Transverse colon (tissue), 4 donors: Measurements from ENCODE around the gene ZNF682. TPM values are rescaled to one million over a fixed set of nuclear protein-coding genes. Genes with fewer than 3 reads are reported as not detected.
"Not testable (repeated sequence)": the region's sequence is repeated elsewhere in the genome, so short reads cannot be mapped to it uniquely, and the experiment has no call there.

Experiments used
- DNase-seq: peaks from one replicate; pipeline ENCODE4 v3.0.0-alpha.2; 2019
- H3K27ac ChIP-seq, 4 donors: fragments of 200-600 bp; sonication (generic); 2 replicates each; pipeline ENCODE4 v1.5.1; 2016 to 2018; ENCODE audit warnings: inconsistent platforms in 4 of 4
- H3K27me3 ChIP-seq: fragments of 200-600 bp; sonication (generic); 2 replicates; pipeline ENCODE4 v1.5.1; 2017; ENCODE audit warnings: inconsistent platforms
- H3K36me3 ChIP-seq, 4 donors: fragments of 200-600 bp; sonication (generic); 2 replicates each; pipeline ENCODE4 v1.5.1; 2017 to 2019; ENCODE audit warnings: inconsistent platforms in 4 of 4
- H3K4me1 ChIP-seq, 4 donors: fragments of 200-600 bp; sonication (generic); 2 replicates each; pipeline ENCODE4 v1.5.1; 2017 to 2020; ENCODE audit warnings: inconsistent platforms in 4 of 4
- H3K4me3 ChIP-seq, 4 donors: fragments of 200-600 bp; sonication (generic); 1 replicate in 1 of 4; 2 replicates in 3 of 4; pipeline versions ENCODE4 v1.5.1 to v1.6.1; 2017 to 2019; ENCODE audit warnings: inconsistent platforms in 4 of 4
- H3K9me3 ChIP-seq, 2 donors: fragments of 200-600 bp; sonication (generic); 2 replicates each; pipeline ENCODE4 v1.5.1; 2017 to 2019; ENCODE audit warnings: inconsistent platforms in 2 of 2
- EP300 ChIP-seq: sonication (generic); formaldehyde crosslinking; IDR thresholded peaks from one replicate; pipeline ENCODE4 v1.6.1; 2017; ENCODE audit warnings: antibody characterized with exemption, low read depth
- POLR2A ChIP-seq: fragments of 450-650 bp; IDR thresholded peaks from one replicate; pipeline ENCODE4 v1.6.1; 2016; ENCODE audit warnings: antibody characterized with exemption, mild to moderate bottlenecking, moderate library complexity
- POLR2AphosphoS5 ChIP-seq, 3 donors: sonication (generic); formaldehyde crosslinking; IDR thresholded peaks; one replicate each; pipeline ENCODE4 v1.6.1; 2016; ENCODE audit warnings: antibody characterized with exemption in 3 of 3
- whole genome bisulfite sequencing, 2 donors: methylation state at CpG; one replicate each; pipeline ENCODE4 v1.1.5; 2018; ENCODE audit warnings: low coverage in 1 of 2; 5-methylcytosine and 5-hydroxymethylcytosine counted together
- in situ Hi-C, 4 donors: fragments of 200-750 bp; cut with MboI; loops; one replicate each; pipeline versions ENCODE4 v1.15.0 to v1.15.1; 2017; ENCODE audit warnings: low sequenced_read_pairs in 3 of 4, low pct_ligation_motif_present in 1 of 4, low pct_unique_long_range_greater_than_20kb in 1 of 4
- intact Hi-C: fragments of 100-400 bp; cut with DNase I; formaldehyde crosslinking; loops from one replicate; pipeline ENCODE4 v1.15.1; 2023; ENCODE audit warnings: low total_unique reads
- total RNA-seq, 4 donors: library from RNA; depleted of rRNA; stranded (reverse); fragments of >200 nt; gene quantifications; one replicate each; pipeline ENCODE4 v1.1.0, GENCODE V29; 2016
- TF ChIP-seq, protein P1 (sequence below), 5 experiments: fragments of 200-600 bp in 3 of 5; fragments of 450-650 bp in 2 of 5; sonication (generic) in 3 of 5; IDR thresholded peaks; 1 replicate in 2 of 5; 2 replicates in 3 of 5; pipeline ENCODE4 v1.5.1; 2016 to 2017; ENCODE audit warnings: antibody characterized with exemption in 5 of 5, inconsistent platforms in 3 of 5, mild to moderate bottlenecking in 2 of 5, moderate library complexity in 1 of 5

The ZNF682 gene
- 1 to 10 TPM in 3 of 4 donors, not detected in 1; 4.8 to 6.0 (median 5.5) TPM for total RNA-seq

GRCh38 chr19:20039203-20039723 is at the start of gene ZNF682:
Gene ZNF682, minus strand, starts transcription at chr19:20039505. Its CDS starts 160 bp downstream, at chr19:20039345.
- Histone ChIP-seq H3K27ac (peak within 1 kb of the TSS; percentile 67 to 74 (median 71)), H3K4me3 (peak within 1 kb of the TSS; percentile 55 to 78 (median 62)), H3K9me3 (no peaks in the 10 kb centered on the region), H3K27me3 (no peaks in the 10 kb centered on the region), H3K4me1 (peaks cover 0 to 9% (median 4%) of the 10 kb centered on the region in 4 donors), H3K36me3 (no peaks in the 10 kb centered on the region)
- TF ChIP-seq, protein P1, sequence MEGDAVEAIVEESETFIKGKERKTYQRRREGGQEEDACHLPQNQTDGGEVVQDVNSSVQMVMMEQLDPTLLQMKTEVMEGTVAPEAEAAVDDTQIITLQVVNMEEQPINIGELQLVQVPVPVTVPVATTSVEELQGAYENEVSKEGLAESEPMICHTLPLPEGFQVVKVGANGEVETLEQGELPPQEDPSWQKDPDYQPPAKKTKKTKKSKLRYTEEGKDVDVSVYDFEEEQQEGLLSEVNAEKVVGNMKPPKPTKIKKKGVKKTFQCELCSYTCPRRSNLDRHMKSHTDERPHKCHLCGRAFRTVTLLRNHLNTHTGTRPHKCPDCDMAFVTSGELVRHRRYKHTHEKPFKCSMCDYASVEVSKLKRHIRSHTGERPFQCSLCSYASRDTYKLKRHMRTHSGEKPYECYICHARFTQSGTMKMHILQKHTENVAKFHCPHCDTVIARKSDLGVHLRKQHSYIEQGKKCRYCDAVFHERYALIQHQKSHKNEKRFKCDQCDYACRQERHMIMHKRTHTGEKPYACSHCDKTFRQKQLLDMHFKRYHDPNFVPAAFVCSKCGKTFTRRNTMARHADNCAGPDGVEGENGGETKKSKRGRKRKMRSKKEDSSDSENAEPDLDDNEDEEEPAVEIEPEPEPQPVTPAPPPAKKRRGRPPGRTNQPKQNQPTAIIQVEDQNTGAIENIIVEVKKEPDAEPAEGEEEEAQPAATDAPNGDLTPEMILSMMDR (IDR thresholded peaks at IDR 0.05), result no peak
- TF ChIP-seq POLR2A (peak; percentile 28), POLR2AphosphoS5 (IDR thresholded peaks at IDR 0.05) (peak in 2 of 3 donors; percentile 13 to 53)
- DNase-seq, result peak; percentile 96
- in situ Hi-C loops, result no loop called here
- intact Hi-C loops, result no loop called here
- 1% methylated on average over 18 of the region's 25 CpGs; no CpG with 5 or more reads in 1 of the 2 donors for whole genome bisulfite sequencing, 2 donors

DNA sequence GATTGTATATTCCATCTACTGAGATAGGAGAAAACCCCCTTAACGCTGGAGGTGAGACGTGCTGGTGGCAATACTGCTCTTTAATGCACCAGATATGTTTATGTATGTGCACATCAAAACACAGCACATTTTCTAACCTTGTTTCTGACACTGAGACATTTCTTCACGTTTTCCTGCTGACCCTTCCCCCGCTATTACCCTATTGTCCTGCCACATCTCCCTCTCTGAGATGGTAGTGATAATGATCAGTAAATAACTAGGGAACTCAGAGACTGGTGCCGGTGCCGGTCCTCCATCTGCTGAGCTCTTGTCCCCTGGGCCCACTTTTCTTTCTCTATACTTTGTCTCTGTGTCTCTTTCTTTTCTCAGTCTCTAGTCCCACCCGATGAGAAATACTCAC is 43.6 kb upstream of the ZNF682 start:
- H3K4me3 ChIP-seq, H3K27me3 ChIP-seq, intact Hi-C loops, H3K27ac ChIP-seq, H3K9me3 ChIP-seq, DNase-seq, H3K36me3 ChIP-seq, in situ Hi-C loops: not testable (repeated sequence)
- H3K4me1 ChIP-seq, result peaks cover 0 to 12% (median 6%) of the 10 kb centered on the region in 4 donors
- WGBS, 2 donors, result 63 to 91% methylated on average over 6 to 7 of the region's 7 CpGs

DNA sequence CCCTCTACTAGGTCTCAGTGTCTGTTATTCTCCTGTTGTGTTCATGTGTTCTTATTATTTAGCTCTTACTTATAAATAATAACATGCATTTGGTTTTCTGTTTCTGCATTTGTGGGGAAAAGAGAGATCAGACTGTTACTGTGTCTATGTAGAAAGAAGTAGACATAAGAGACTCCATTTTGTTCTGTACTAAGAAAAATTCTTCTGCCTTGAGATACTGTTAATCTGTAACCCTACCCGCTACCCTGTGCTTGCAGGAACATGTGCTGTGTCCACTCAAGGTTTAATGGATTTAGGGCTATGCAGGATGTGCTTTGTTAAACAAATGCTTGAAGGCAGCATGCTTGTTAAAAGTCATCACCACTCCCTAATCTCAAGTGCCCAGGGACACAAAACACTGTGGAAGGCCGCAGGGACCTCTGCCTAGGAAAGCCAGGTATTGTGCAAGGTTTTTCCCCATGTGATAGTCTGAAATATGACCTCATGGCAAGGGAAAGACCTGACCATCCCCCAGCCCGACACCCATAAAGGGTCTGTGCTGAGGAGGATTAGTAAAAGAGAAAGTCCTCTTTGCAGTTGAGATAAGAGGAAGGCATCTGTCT is 43.0 kb upstream of the ZNF682 start:
- H3K4me3 ChIP-seq, DNase-seq, intact Hi-C loops, H3K36me3 ChIP-seq, H3K27ac ChIP-seq, H3K9me3 ChIP-seq, in situ Hi-C loops, H3K27me3 ChIP-seq: not testable (repeated sequence)
- 44% methylated on average over 3 of the region's 3 CpGs; no CpG with 5 or more reads in 1 of the 2 donors for WGBS, 2 donors
- H3K4me1 ChIP-seq, result peaks cover 0 to 12% (median 6%) of the 10 kb centered on the region in 4 donors

GRCh38 chr19:20080656-20081055 is 41.4 kb upstream of the ZNF682 start:
- H3K27ac ChIP-seq, result no peak overlapping the region
- WGBS, 2 donors, result 68 to 83% methylated on average over 1 to 3 of the region's 3 CpGs
- peaks cover 0 to 3% of the 10 kb centered on the region in 2 donors for H3K9me3 ChIP-seq
- H3K4me3 ChIP-seq, result no peak overlapping the region
- no peaks in the 10 kb centered on the region for H3K27me3 ChIP-seq
- no peak for DNase-seq
- intact Hi-C loops (no loop called here), in situ Hi-C loops (no loop called here)
- TF ChIP-seq EP300, result no peak
- TF ChIP-seq POLR2AphosphoS5 (IDR thresholded peaks at IDR 0.05), result no peak
- no peaks in the 10 kb centered on the region for H3K36me3 ChIP-seq
- H3K4me1 ChIP-seq, result peaks cover 0 to 12% (median 6%) of the 10 kb centered on the region in 4 donors

DNA sequence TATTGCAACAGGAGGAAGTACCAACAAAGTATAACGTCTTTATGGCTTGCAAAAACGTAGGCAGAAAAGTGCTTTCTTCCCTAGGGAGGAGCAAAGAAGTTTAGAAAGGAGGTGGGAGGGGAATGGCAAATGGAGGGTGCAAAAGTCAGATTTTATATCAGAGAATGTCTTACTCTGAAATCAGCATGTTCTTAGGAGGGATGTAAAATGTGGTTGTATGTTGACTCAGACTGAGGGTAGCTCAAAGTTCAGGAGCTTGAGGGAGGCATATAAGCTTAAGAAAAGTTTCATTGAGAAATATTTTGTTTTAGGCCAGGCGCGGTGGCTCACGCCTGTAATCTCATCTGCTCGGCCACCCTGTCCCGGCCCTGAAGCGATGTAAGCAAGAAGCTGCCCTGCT is 40.2 kb upstream of the ZNF682 start:
- peak; percentile 25 for DNase-seq
- in situ Hi-C loops, result no loop called here
- Histone ChIP-seq H3K27ac (peak overlapping the region in 3 of 4 donors; percentile 69 to 76 (median 74)), H3K27me3 (no peaks in the 10 kb centered on the region), H3K36me3 (no peaks in the 10 kb centered on the region), H3K4me3 (peak overlapping the region in 1 of 4 donors; percentile 60), H3K4me1 (peaks cover 0 to 12% (median 6%) of the 10 kb centered on the region in 4 donors), H3K9me3 (no peaks in the 10 kb centered on the region)
- intact Hi-C loops, result no loop called here
- TF ChIP-seq EP300 (no peak), POLR2A (no peak)
- TF ChIP-seq, protein P1 (IDR thresholded peaks at IDR 0.05), result no peak
- WGBS, 2 donors, result 35 to 44% methylated on average over 8 of the region's 8 CpGs
